ENCODE results near the gene DIAPH2. TPM values are rescaled to one million over a fixed set of nuclear protein-coding genes. Genes with fewer than 3 reads are reported as not detected.

DIAPH2 gene
- total and polyA plus RNA-seq, 7 donors: 2.6 to 19.2 (median 11.5) TPM

DNA sequence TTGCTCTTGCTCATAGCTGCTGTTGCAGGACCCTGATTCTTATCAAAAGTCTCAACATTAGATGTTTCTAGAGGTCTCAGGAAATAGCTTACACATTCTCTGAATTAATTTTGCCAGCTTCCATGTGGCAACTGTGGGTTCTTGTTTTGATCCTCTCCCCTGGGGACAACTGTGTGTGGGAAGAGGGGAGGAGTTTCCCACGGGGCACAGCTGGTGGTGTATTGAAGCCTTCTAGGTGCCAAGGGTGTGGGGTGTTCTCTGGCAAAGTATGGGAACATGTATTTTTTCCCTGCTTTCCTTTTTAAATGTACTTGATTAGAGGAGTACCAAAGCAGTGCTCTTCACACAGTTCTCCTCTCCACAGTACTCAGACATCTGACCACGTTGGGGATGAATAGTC lies 411.7 kb downstream of the DIAPH2 start:
- 19 to 38% (median 24%) methylated on average over 2 of the region's 2 CpGs for WGBS, 3 donors
- ATAC-seq: no peak

DNA sequence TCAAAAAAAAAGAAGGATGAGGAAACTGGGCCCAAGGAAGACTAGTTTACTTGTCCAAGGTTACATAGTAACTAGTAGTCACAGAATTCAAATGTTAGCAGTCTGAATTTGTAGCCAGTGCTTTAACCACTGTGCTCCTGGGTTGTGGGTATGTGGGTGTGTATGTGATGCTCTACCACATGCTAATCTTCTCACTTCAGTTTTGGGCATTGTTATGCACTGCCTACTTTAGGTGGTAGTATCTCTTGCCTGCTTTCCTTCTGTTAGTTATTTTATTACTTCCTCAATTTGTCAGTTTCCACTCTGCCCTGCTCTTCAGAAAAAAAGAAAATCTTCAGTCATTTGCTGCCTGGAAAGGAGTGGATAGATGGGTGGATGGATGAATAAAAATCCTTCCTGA lies 418.3 kb downstream of the DIAPH2 start:
- no peak overlapping the region for H3K27ac ChIP-seq

More for the DNA sequence above, 411.7 kb downstream of the DIAPH2 start:
- H3K27ac ChIP-seq: no peak overlapping the region
- H3K27me3 ChIP-seq (ENCODE audit: insufficient read depth in 3 of 3, low read length in 2 of 3): no peaks in the 10 kb centered on the region
- no peaks in the 10 kb centered on the region for H3K4me1 ChIP-seq
- H3K9me3 ChIP-seq: no peaks in the 10 kb centered on the region
- no peak overlapping the region for H3K4me3 ChIP-seq
- intact Hi-C loops (cut with DNase I): no loop called here
- H3K36me3 ChIP-seq (ENCODE audit: insufficient read depth in 1 of 2, low read depth in 1 of 2): peaks cover 0 to 9% of the 10 kb centered on the region in 2 donors
- TF ChIP-seq, protein P1, sequence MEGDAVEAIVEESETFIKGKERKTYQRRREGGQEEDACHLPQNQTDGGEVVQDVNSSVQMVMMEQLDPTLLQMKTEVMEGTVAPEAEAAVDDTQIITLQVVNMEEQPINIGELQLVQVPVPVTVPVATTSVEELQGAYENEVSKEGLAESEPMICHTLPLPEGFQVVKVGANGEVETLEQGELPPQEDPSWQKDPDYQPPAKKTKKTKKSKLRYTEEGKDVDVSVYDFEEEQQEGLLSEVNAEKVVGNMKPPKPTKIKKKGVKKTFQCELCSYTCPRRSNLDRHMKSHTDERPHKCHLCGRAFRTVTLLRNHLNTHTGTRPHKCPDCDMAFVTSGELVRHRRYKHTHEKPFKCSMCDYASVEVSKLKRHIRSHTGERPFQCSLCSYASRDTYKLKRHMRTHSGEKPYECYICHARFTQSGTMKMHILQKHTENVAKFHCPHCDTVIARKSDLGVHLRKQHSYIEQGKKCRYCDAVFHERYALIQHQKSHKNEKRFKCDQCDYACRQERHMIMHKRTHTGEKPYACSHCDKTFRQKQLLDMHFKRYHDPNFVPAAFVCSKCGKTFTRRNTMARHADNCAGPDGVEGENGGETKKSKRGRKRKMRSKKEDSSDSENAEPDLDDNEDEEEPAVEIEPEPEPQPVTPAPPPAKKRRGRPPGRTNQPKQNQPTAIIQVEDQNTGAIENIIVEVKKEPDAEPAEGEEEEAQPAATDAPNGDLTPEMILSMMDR (IDR thresholded peaks at IDR 0.05): no peak
- DNase-seq: no peak

DNA sequence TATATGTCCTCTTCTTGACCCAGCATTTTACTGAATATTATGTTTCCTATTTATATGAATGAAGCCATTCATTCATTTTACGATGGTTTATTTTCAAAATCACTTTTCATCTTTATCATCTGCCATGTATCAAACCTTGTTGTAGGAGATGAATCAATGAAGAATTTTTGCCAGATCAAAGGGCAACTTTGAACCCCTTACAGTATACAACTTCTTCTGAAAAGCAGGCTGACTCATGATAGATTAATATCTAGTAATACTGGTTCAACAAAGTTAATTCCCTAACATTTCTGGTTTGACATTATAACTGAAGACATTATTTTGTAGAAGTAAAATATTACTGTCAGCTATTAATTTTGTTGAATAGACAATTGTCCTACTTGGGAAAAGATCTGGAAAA lies 425.1 kb downstream of the DIAPH2 start:
- no peak overlapping the region for H3K27ac ChIP-seq
- ATAC-seq (no peak), DNase-seq (no peak)
- 89 to 97% (median 96%) methylated on average over 1 of the region's 1 CpG for WGBS, 3 donors
- no peak overlapping the region for H3K4me3 ChIP-seq
- H3K27me3 ChIP-seq (ENCODE audit: insufficient read depth in 3 of 3, low read length in 2 of 3): peaks cover 0 to 3% (median 0%) of the 10 kb centered on the region in 3 donors
- H3K4me1 ChIP-seq: no peaks in the 10 kb centered on the region
- H3K9me3 ChIP-seq: no peaks in the 10 kb centered on the region
- intact Hi-C loops (cut with DNase I): no loop called here
- no peaks in the 10 kb centered on the region for H3K36me3 ChIP-seq (ENCODE audit: insufficient read depth in 1 of 2, low read depth in 1 of 2)
- TF ChIP-seq, protein P1 (IDR thresholded peaks at IDR 0.05): no peak

More for the DNA sequence above, 418.3 kb downstream of the DIAPH2 start:
- no peaks in the 10 kb centered on the region for H3K9me3 ChIP-seq
- no peaks in the 10 kb centered on the region for H3K4me1 ChIP-seq
- peaks cover 0 to 9% of the 10 kb centered on the region in 2 donors for H3K36me3 ChIP-seq (ENCODE audit: insufficient read depth in 1 of 2, low read depth in 1 of 2)
- DNase-seq (no peak), ATAC-seq (no peak)
- H3K27me3 ChIP-seq (ENCODE audit: insufficient read depth in 3 of 3, low read length in 2 of 3): no peaks in the 10 kb centered on the region
- intact Hi-C loops (cut with DNase I): no loop called here
- H3K4me3 ChIP-seq: no peak overlapping the region
- TF ChIP-seq, protein P1 (IDR thresholded peaks at IDR 0.05): no peak

DNA sequence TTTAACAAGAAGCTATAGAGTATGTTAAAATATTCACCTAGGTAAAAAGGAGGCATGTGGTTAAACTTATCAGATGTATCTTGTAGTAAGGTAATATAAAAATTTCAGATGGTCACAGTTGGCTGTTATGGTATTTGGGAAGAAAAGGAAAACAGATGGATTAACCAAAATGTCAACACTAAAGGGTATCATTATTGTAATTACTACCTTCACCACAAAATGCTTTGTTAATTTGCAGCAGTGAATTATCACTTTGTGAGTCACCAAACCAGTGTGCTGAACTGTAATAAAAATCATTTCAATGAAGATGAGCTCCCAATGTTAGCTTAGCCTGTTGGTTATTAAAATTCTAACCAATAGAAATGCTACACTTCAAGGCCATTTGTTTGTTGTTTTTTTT lies 432.9 kb downstream of the DIAPH2 start:
- Histone ChIP-seq H3K36me3 (ENCODE audit: insufficient read depth in 1 of 2, low read depth in 1 of 2) (peaks cover 0 to 8% of the 10 kb centered on the region in 2 donors), H3K4me1 (no peaks in the 10 kb centered on the region), H3K27ac (no peak overlapping the region), H3K9me3 (no peaks in the 10 kb centered on the region), H3K27me3 (ENCODE audit: insufficient read depth in 3 of 3, low read length in 2 of 3) (no peaks in the 10 kb centered on the region), H3K4me3 (no peak overlapping the region)
- intact Hi-C loops (cut with DNase I): no loop called here
- ATAC-seq (no peak), DNase-seq (no peak)
- TF ChIP-seq, protein P1 (IDR thresholded peaks at IDR 0.05): no peak

DNA sequence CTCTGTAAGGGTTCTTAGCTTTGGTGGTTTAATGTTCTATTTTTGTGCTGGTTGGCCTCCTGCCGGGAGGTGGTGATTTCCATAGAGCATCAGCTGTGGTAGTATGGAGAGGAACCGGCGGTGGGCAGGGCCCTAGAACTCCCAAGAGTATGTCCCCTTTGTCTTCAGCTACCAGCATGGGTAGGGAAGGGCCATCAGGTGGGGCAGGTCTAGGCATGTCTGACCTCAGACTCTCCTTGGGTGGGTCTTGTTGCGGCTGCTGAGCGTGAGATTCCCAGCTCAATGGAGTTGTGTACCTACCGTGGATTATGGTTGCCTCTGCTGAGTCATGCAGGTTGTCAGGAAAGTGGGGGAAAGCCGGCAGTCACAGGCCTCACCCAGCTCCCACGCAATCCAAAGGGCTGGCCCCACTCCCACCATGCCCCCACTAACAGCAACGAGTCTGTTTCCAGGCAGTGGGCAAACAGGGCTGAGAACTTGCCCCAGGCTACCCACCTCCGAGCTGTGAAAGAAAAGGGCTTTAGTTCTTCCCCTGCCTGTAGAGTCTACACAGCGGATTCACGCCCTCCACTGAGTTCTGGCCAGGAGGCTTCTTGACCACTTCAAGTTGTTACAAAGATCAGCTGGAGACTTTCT lies 434.9 kb downstream of the DIAPH2 start:
- peaks cover 0 to 8% of the 10 kb centered on the region in 2 donors for H3K36me3 ChIP-seq (ENCODE audit: insufficient read depth in 1 of 2, low read depth in 1 of 2)
- H3K4me1 ChIP-seq: no peaks in the 10 kb centered on the region
- 94 to 97% (median 96%) methylated on average over 11 to 12 of the region's 12 CpGs for WGBS, 3 donors
- TF ChIP-seq, protein P1 (IDR thresholded peaks at IDR 0.05): no peak
- H3K27me3 ChIP-seq (ENCODE audit: insufficient read depth in 3 of 3, low read length in 2 of 3): no peaks in the 10 kb centered on the region
- intact Hi-C loops (cut with DNase I): no loop called here
- no peak for ATAC-seq
- no peak for DNase-seq
- no peak overlapping the region for H3K4me3 ChIP-seq
- H3K9me3 ChIP-seq: no peaks in the 10 kb centered on the region
- no peak overlapping the region for H3K27ac ChIP-seq

All from psoas muscle (tissue), 8 donors.